Astrocyte (in vitro differentiated cells and primary cell): ENCODE data around the gene EIF2B1.

Experiments used
- CTCF ChIP-seq: IDR thresholded peaks from 2 replicates; pipeline ENCODE4 v1.5.1; 2011; ENCODE audit warnings: low read depth, mild to moderate bottlenecking, inconsistent platforms, low read length, moderate library complexity; ENCODE audit not compliant: insufficient read depth
- EZH2 ChIP-seq: IDR thresholded peaks from 2 replicates; pipeline ENCODE4 v1.6.1; 2012; ENCODE audit warnings: mild to moderate bottlenecking, low read length, inconsistent platforms; ENCODE audit not compliant: insufficient read depth

- TF ChIP-seq CTCF: no peak
- TF ChIP-seq EZH2: no peak
Observed at GRCh38 chr12:123599721-123600120, 33.8 kb downstream of the EIF2B1 start.
